ENCODE results near the gene EIF3K. TPM values are rescaled to one million over a fixed set of nuclear protein-coding genes. Genes with fewer than 3 reads are reported as not detected.

EIF3K gene
- total RNA-seq, 2 experiments from 2014 or later = 273 to 287 TPM

DNA sequence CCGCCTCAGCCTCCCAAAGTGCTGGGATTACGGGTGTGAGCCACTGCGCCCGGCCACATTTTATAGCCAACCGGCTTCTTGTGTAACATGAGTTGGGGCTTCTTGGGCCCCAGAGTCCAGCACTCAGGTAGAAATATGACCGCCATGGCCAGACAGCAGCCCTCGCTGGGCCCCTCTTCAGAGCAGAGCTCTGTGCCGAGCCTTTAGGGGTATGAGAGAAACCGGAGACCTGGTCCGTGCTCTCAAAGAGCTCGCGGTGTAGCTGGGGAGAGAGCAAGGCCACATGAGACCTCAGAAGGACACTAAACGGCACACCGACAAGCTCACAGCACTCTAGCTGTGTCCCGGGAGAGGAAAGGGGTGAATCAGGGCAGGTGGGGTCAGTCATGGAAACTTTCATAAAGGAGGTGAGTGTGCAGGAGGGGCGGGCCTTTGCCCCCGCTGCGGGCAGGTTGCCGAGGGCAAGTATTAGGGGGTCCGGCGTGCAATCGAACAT is 44.2 kb downstream of the EIF3K start:
- H3K4me1 Mint-ChIP-seq (ENCODE audit: low read depth) = peaks cover 67% of the 10 kb centered on the region
- DNase-seq = no peak
- peaks cover 19% of the 10 kb centered on the region for H3K36me3 Mint-ChIP-seq
- ChIA-PET CTCF (no interaction called here), POLR2A (no interaction called here)
- no peaks in the 10 kb centered on the region for H3K9me3 Mint-ChIP-seq
- intact Hi-C loops (cut with micrococcal nuclease) = no loop called here
- no peaks in the 10 kb centered on the region for H3K27me3 Mint-ChIP-seq
- no peak overlapping the region for H3K27ac Mint-ChIP-seq
- no peak overlapping the region for H3K4me3 Mint-ChIP-seq

DNA sequence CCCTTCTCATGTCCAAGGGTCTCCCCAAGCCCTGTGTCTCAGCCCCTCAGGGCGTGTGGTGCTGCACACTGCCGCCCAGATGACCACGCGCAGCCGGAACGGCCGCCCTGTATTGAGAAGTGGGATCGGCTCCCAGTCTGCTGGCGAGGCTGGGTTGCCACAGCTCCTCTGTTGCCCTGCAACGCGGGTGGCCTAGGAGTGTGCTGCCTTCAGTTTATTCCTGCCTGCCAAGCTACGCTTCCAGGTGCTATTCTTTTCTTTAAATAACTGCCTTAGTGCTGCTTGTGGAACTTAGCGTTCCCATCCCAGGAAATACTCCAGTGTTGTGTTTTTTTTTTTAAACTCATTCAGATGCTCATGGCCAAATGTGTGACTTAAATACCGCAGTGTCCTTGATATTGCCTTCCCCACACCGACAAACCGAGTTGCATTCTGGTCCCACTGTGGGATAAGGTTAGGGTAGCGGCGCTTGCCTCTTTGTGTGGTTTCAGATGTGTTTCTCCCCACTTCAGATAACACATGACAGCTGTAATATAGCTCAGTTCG is 45.0 kb downstream of the EIF3K start:
- Mint-ChIP-seq H3K9me3 (no peaks in the 10 kb centered on the region), H3K27ac (no peak overlapping the region), H3K4me1 (ENCODE audit: low read depth) (peaks cover 69% of the 10 kb centered on the region), H3K36me3 (peaks cover 21% of the 10 kb centered on the region), H3K27me3 (no peaks in the 10 kb centered on the region), H3K4me3 (no peak overlapping the region)
- POLR2A ChIA-PET = no interaction called here
- CTCF ChIA-PET = no interaction called here
- DNase-seq = no peak
- intact Hi-C loops (cut with micrococcal nuclease) = no loop called here

DNA sequence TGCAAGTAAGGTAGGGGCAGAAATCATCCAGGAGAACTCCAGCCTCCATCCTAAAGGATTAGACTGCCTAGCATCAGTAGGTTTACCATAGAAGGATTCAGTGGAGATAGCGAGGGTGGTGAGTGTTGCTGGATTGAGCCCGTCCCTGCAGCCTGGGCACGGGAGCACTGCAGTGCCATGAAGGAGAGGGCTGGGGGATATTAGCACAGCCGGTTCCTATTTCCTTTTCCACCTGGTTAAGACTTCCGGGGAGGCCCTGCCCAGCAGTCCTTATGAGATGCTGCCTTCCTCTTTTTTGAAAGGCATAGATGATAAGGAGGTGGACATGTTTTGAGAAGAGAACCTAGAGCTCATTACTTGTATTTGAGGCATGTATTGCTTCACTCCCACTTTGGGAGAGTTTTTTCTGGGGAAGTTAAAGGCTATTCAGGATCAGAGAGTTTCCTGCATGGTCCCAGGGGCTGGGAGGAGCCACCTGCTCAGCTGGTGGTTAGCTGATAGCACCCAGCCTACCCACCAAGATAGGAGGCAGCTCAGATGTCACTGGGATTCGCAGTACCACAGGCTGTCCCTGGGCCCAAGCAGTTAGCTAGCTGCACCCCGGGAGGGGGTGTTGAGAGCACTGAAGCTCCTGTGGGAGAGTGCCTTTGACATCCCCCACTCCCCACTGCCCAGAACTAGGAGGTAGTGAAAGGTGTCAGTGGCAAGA is 45.7 kb downstream of the EIF3K start:
- H3K4me3 Mint-ChIP-seq = no peak overlapping the region
- ChIA-PET POLR2A (no interaction called here), CTCF (no interaction called here)
- H3K36me3 Mint-ChIP-seq = peaks cover 23% of the 10 kb centered on the region
- no peak for DNase-seq
- H3K4me1 Mint-ChIP-seq (ENCODE audit: low read depth) = peaks cover 75% of the 10 kb centered on the region
- no peaks in the 10 kb centered on the region for H3K9me3 Mint-ChIP-seq
- intact Hi-C loops (cut with micrococcal nuclease) = no loop called here
- no peaks in the 10 kb centered on the region for H3K27me3 Mint-ChIP-seq
- H3K27ac Mint-ChIP-seq = no peak overlapping the region

DNA sequence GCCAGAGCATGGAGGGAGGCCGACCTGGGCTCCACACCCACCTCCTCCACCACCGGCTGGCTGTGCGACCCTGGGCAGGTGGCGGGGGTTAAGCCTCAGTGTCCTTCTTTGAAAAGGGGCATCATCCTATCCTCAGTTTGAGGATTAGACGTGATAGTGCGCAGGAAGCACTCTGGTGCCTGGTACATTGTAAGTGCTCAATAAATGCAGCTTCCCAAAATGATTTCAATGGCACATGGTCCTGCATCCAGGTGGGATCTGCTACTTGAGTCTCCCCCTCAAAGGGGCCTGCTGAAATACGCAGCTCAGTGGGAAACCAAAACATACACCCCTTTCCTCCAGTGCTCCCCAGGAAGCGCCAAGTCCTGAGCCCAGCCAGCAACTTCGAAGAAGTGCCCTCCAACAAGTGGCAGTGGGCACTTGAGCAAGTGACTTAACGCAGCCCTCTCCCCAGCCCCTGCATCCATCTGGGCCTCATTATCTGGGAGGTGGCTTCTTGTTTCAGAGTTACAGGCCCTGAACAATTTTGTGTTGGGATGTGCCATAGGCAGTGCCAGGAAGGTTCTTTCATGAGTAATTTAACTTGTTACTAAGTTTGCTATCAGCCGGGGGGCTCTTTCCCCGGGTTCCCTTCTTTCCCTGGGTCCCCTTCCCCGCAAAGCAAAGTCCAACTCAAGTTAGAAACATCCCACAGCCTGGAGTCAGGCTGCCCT is 46.4 kb downstream of the EIF3K start:
- H3K4me1 Mint-ChIP-seq (ENCODE audit: low read depth) = peaks cover 82% of the 10 kb centered on the region
- no peak for DNase-seq
- intact Hi-C loops (cut with micrococcal nuclease) = no loop called here
- CTCF ChIA-PET = no interaction called here
- no peak overlapping the region for H3K27ac Mint-ChIP-seq
- POLR2A ChIA-PET = no interaction called here
- no peaks in the 10 kb centered on the region for H3K27me3 Mint-ChIP-seq
- H3K4me3 Mint-ChIP-seq = no peak overlapping the region
- no peaks in the 10 kb centered on the region for H3K9me3 Mint-ChIP-seq
- peaks cover 24% of the 10 kb centered on the region for H3K36me3 Mint-ChIP-seq

DNA sequence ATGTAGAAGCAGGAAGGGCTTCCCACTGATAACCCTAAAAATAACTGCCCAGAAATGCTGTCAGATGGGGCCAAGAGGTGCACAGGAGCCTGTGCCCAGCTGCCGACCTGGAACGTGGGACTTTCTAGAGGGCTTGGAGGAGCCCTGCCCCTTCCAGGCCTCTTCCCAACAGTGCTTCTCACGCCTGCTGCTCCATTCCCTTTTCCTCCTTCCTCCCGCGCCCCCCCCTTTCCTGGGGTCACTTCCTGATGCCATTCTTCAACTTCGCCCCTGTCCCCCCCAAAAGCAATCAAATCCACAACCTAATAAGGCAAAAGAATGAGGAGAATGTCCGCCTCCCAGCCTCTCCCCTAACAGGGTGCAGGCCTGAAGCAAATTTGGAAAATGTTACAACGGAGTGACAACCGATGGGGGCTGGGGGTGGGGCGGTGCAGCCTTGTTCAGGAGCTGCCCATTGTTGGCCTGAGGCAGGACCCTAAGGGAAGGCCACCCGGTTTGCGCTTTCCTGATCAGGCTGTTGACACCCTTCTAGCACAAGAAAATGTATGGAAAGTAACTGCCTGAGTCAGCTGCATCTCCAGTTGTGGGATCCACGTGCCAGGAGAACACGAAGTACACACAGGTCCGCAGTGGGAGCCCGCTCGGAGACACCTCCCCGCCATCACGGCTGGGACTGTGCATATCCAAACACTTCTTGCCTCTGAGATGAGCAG is 47.1 kb downstream of the EIF3K start:
- Mint-ChIP-seq H3K4me3 (no peak overlapping the region), H3K27ac (peak overlapping the region; percentile 38), H3K4me1 (ENCODE audit: low read depth) (peaks cover 81% of the 10 kb centered on the region), H3K9me3 (no peaks in the 10 kb centered on the region), H3K27me3 (no peaks in the 10 kb centered on the region), H3K36me3 (peaks cover 19% of the 10 kb centered on the region)
- ChIA-PET POLR2A (no interaction called here), CTCF (no interaction called here)
- intact Hi-C loops (cut with micrococcal nuclease) = no loop called here
- DNase-seq = no peak

DNA sequence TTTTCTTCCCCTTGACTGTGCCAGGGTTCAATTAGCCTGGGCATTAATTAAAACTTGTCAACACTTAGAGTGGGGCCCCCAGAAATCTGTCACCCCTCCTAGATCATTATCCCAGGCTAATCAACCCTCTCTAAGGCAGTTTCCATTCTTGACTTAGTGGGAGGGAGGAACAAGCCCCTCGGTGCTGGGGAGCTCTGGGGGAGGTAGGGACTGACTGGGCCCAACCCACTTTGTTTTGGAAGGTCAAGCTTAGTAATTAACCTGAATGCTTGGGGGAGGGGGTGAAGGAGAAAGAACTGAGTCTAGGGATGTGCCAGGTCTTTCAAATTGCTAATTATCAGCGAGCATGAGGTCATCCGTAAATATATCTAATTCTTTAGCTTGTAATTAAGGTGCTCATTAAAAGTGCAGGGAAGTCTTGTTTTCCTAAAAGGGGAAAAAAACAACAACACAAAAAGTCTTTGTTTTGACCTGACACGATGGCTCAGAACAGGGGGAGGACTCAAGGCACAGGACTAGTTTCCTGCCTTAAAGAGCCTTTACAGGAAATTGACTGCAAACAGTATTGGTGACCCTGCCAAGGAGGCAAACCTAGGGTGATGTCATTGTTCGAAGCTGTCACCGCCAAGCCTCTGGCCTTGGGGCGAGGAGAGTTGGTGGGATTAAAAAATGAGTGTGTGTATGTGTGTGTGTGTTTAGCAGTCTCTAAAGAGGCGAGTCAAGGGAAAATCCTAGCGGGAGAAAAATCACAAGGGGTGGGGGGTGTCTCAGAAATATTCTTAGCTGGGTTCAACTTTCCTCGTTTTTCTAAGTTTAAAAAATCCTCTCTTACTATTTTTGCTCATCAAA is 47.9 kb downstream of the EIF3K start:
- CTCF ChIA-PET = interaction anchor here (1.0 kb wide), 1 partner anchor 263 kb away, joined by 3 read pairs; no protein-coding TSS in a partner anchor
- Mint-ChIP-seq H3K9me3 (no peaks in the 10 kb centered on the region), H3K27ac (peak overlapping the region; percentile 71), H3K4me3 (no peak overlapping the region), H3K27me3 (no peaks in the 10 kb centered on the region), H3K36me3 (peaks cover 16% of the 10 kb centered on the region), H3K4me1 (ENCODE audit: low read depth) (peaks cover 82% of the 10 kb centered on the region)
- intact Hi-C loops (cut with micrococcal nuclease) = no loop called here
- POLR2A ChIA-PET = no interaction called here
- peak; percentile 66 for DNase-seq

DNA sequence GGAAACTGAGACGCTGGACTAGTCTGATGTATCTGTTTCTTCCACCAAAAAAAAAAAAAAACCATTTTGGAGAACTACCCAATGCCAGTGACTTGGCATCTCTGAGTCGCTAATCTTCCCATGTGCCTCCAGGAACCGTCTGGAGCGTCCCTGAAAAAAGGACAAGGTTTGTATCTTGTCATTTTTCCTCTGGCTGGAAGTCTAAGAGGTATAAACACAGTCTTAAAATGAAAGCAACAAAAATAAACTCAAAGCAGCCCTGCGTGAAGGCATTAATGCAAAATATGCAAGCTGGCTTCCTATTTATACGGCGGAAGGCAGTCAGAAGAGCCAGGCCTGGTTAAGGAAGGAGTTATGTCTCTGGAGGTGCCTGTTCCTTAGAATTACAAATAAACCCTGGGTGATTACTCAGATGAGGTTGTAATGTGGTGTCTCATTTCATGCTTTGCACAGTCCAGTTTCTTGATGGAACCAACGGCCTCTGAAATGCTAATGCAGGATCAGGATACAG is 48.7 kb downstream of the EIF3K start:
- Mint-ChIP-seq H3K27me3 (no peaks in the 10 kb centered on the region), H3K4me3 (no peak overlapping the region), H3K4me1 (ENCODE audit: low read depth) (peaks cover 76% of the 10 kb centered on the region), H3K36me3 (peaks cover 13% of the 10 kb centered on the region), H3K9me3 (no peaks in the 10 kb centered on the region), H3K27ac (peak overlapping the region; percentile 64)
- intact Hi-C loops (cut with micrococcal nuclease) = no loop called here
- ChIA-PET CTCF (interaction anchor here (1.0 kb wide), 1 partner anchor 262 kb away, joined by 3 read pairs; no protein-coding TSS in a partner anchor), POLR2A (interaction anchor here (1.2 kb wide), 1 partner anchor 18 kb away, joined by 3 read pairs; no protein-coding TSS in a partner anchor)
- no peak for DNase-seq

DNA sequence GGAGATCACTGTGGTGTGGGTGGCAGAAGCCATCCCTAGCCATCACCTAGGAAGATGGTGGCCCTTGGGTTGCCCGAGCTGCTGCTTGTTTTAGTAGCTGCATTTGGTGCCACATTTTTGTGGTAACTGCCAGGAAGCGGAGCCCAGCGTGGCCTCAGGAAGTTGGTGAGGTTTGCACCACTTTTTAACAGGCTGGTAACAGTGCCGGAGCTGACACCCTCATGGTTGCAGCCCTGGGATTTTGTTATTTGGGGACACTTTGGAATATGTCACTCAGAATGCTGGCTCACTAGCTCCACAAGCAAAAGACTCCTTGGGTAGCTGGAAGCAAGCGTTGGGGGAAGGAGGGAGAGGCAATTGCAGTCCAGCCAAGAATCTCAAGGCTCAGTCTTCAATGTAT is 50.6 kb downstream of the EIF3K start:
- Mint-ChIP-seq H3K27me3 (no peaks in the 10 kb centered on the region), H3K4me1 (ENCODE audit: low read depth) (peaks cover 68% of the 10 kb centered on the region), H3K27ac (peak overlapping the region; percentile 68), H3K4me3 (no peak overlapping the region), H3K9me3 (no peaks in the 10 kb centered on the region), H3K36me3 (peaks cover 8% of the 10 kb centered on the region)
- intact Hi-C loops (cut with micrococcal nuclease) = no loop called here
- POLR2A ChIA-PET = interaction anchor here (1.4 to 1.7 kb wide), 2 partner anchors 13 to 22 kb away, joined by 5 to 8 read pairs; partner anchors contain the start of gene ACTN4
- DNase-seq = peak; percentile 67
- CTCF ChIA-PET = interaction anchor here (0.6 to 1.1 kb wide), 4 partner anchors 16 to 197 kb away, joined by 3 to 5 read pairs (median 4); no protein-coding TSS in a partner anchor

DNA sequence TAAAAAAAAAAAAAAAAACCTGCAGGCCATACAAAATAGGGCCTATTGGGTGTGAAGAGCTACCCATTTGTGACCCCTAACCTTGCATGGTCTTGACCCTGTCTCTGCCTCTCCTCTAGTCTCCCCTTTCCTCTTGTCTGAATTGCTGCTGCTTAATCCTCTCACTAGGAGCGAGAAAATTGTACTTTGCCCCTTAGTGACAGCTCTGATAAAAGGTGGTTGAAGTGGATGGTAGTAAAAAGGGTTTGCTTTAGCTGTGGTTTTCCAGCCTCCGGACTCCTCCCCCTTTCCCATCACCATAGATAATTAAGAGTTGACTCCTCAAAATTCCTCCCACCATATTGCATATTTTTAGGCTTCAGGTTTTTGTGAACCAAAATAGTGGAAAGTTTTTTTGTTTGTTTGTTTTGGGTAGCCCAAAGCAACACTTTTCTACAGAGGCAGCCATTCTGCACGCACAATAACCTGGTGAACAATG is 52.0 kb downstream of the EIF3K start:
- no peak for DNase-seq
- CTCF ChIA-PET = interaction anchor here (1.5 kb wide), 1 partner anchor 34 kb away, joined by 4 read pairs; no protein-coding TSS in a partner anchor
- no peak overlapping the region for H3K27ac Mint-ChIP-seq
- H3K27me3 Mint-ChIP-seq = no peaks in the 10 kb centered on the region
- peaks cover 8% of the 10 kb centered on the region for H3K36me3 Mint-ChIP-seq
- POLR2A ChIA-PET = no interaction called here
- H3K9me3 Mint-ChIP-seq = no peaks in the 10 kb centered on the region
- H3K4me3 Mint-ChIP-seq = no peak overlapping the region
- intact Hi-C loops (cut with micrococcal nuclease) = no loop called here
- peaks cover 72% of the 10 kb centered on the region for H3K4me1 Mint-ChIP-seq (ENCODE audit: low read depth)

DNA sequence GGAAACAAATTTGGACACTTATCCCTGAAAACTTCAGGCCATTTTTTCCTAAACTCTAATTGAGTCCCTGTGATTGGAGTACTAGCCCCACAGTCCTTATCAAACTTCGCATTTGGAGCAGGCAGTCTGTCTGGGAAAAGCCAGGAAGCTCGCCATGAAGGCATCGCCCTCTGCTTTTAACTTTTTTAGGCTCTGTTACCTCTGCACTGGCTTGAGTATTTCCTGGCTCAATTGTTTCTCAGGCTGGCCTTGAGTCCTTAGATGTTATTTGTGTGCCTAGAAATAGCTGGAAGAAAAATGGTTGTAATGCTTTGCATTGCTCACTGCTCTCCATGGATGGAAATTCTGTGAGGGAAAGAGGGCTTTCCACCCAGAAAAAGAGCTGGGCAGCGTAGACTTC is 52.7 kb downstream of the EIF3K start:
- Mint-ChIP-seq H3K4me3 (no peak overlapping the region), H3K4me1 (ENCODE audit: low read depth) (peaks cover 72% of the 10 kb centered on the region), H3K27ac (no peak overlapping the region), H3K27me3 (no peaks in the 10 kb centered on the region), H3K9me3 (no peaks in the 10 kb centered on the region), H3K36me3 (peaks cover 8% of the 10 kb centered on the region)
- ChIA-PET POLR2A (no interaction called here), CTCF (interaction anchor here (1.5 kb wide), 1 partner anchor 35 kb away, joined by 4 read pairs; no protein-coding TSS in a partner anchor)
- intact Hi-C loops (cut with micrococcal nuclease) = no loop called here
- no peak for DNase-seq

DNA sequence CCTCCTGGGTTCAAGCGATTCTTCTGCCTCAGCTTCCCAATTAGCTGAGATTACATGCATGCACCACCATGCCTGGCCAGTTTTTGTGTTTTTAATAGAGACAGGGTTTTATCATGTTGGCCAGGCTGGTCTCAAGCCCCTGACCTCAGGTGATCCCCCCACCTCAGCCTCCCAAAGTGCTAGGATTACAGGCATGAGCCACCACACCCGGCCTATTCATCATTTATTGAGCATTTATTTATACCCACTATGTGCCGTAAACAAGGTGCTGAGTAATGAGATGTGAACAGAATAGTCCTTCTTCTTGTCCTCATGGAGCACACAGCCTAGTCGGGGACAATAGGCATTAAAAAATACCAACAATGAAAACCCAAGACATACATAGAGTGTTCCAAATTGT is 54.0 kb downstream of the EIF3K start:
- Mint-ChIP-seq H3K4me1 (ENCODE audit: low read depth) (peaks cover 71% of the 10 kb centered on the region), H3K36me3 (peaks cover 7% of the 10 kb centered on the region), H3K27ac (no peak overlapping the region), H3K4me3 (no peak overlapping the region), H3K27me3 (no peaks in the 10 kb centered on the region), H3K9me3 (no peaks in the 10 kb centered on the region)
- intact Hi-C loops (cut with micrococcal nuclease) = no loop called here
- ChIA-PET POLR2A (no interaction called here), CTCF (no interaction called here)
- DNase-seq = no peak
